Measurements from ENCODE around the gene GATD1.
A peak's percentile ranks its signal among the peaks of the same experiment; 100 is the strongest.
"Not testable (repeated sequence)": the region's sequence is repeated elsewhere in the genome, so short reads cannot be mapped to it uniquely, and the experiment has no call there.

GATD1 gene

GRCh38 chr11:763073-763463, 14.2 kb downstream of the GATD1 start:
- DNase-seq = no peak

- DNase-seq = no peak
These were observed 14.7 kb downstream of the GATD1 start for GRCh38 chr11:762421-763072.

- DNase-seq = no peak
These were observed 15.7 kb downstream of the GATD1 start for GRCh38 chr11:761526-762108.

- DNase-seq = no peak
These were observed 17.1 kb downstream of the GATD1 start for GRCh38 chr11:760236-760635.

GRCh38 chr11:749731-750130, 27.6 kb downstream of the GATD1 start:
- no peak for DNase-seq

GRCh38 chr11:748007-748359, 29.3 kb downstream of the GATD1 start:
- DNase-seq = no peak

- peak; percentile 97 for DNase-seq
These were observed 29.9 kb downstream of the GATD1 start, which contains the start of gene TALDO1 for GRCh38 chr11:747158-748006. Gene TALDO1, plus strand, starts transcription at chr11:747464. Its CDS starts 18 bp downstream, at chr11:747482.

GRCh38 chr11:746289-747157, 30.8 kb downstream of the GATD1 start:
- DNase-seq = peak; percentile 70

GRCh38 chr11:745428-745827, 31.9 kb downstream of the GATD1 start:
- DNase-seq = no peak

- DNase-seq = no peak
These were observed 34.6 kb downstream of the GATD1 start for GRCh38 chr11:742571-743201.

GRCh38 chr11:742156-742546, 35.1 kb downstream of the GATD1 start:
- no peak for DNase-seq

- not testable (repeated sequence) for DNase-seq
These were observed 39.4 kb downstream of the GATD1 start for GRCh38 chr11:737899-738298.

GRCh38 chr11:737366-737765, 39.9 kb downstream of the GATD1 start:
- DNase-seq = no peak

- not testable (repeated sequence) for DNase-seq
These were observed 42.7 kb downstream of the GATD1 start for GRCh38 chr11:734541-734940.

GRCh38 chr11:733072-733471, 44.2 kb downstream of the GATD1 start:
- no peak for DNase-seq

- DNase-seq = no peak
These were observed 47.7 kb downstream of the GATD1 start for GRCh38 chr11:729492-730074.

- DNase-seq = no peak
These were observed 48.3 kb downstream of the GATD1 start for GRCh38 chr11:728901-729491.

GRCh38 chr11:727859-728748, 49.2 kb downstream of the GATD1 start:
- no peak for DNase-seq

- no peak for DNase-seq
These were observed 50.0 kb downstream of the GATD1 start for GRCh38 chr11:727281-727701.

All from NCI-H2227 treated with DMSO at 0.1 percent for 48 hours (cell line).